MG63 (cell line): ENCODE measurements around the gene PRKCA. TPM values are rescaled to one million over a fixed set of nuclear protein-coding genes. Genes with fewer than 3 reads are reported as not detected.

ENCODE experiments used
- DNase-seq: peaks from one replicate; pipeline ENCODE4 v3.0.0-alpha.2; 2020
- H3K27me3 ChIP-seq: fragments of 250-450 bp; sonication (Bioruptor Pico); 2 replicates; pipeline ENCODE4 v1.5.1; 2020; ENCODE audit warnings: mild to moderate bottlenecking, moderate library complexity
- H3K36me3 ChIP-seq: fragments of 250-450 bp; sonication (Bioruptor Pico); 2 replicates; pipeline ENCODE4 v1.5.1; 2020; ENCODE audit warnings: mild to moderate bottlenecking, moderate library complexity
- H3K4me3 ChIP-seq: fragments of 250-450 bp; sonication (Bioruptor Pico); 2 replicates; pipeline ENCODE4 v1.5.1; 2020; ENCODE audit warnings: mild to moderate bottlenecking, moderate library complexity
- H3K9me3 ChIP-seq: fragments of 250-450 bp; sonication (Bioruptor Pico); 2 replicates; pipeline ENCODE4 v1.5.1; 2020; ENCODE audit warnings: mild to moderate bottlenecking, moderate library complexity
- total RNA-seq: library from RNA; depleted of rRNA; stranded (reverse); fragments of >200 nt; shearing (Covaris generic); gene quantifications from 2 replicates; pipeline ENCODE4 v1.2.3, GENCODE V29; 2014; ENCODE audit warnings: low replicate concordance; rRNA removed

The PRKCA gene
- total RNA-seq, 1 experiment from 2014 or later = 17.3 TPM

- Histone ChIP-seq H3K27me3 (peaks cover 6% of the 10 kb centered on the region), H3K4me3 (no peak overlapping the region), H3K9me3 (no peaks in the 10 kb centered on the region), H3K36me3 (no peaks in the 10 kb centered on the region)
- no peak for DNase-seq
Measured at GRCh38 chr17:66842959-66843358, 540.5 kb downstream of the PRKCA start.

GRCh38 chr17:66843627-66844026, 541.2 kb downstream of the PRKCA start:
- Histone ChIP-seq H3K27me3 (peaks cover 6% of the 10 kb centered on the region), H3K36me3 (no peaks in the 10 kb centered on the region), H3K9me3 (no peaks in the 10 kb centered on the region), H3K4me3 (no peak overlapping the region)
- DNase-seq = no peak

GRCh38 chr17:66847704-66848103, 545.3 kb downstream of the PRKCA start:
- Histone ChIP-seq H3K36me3 (no peaks in the 10 kb centered on the region), H3K4me3 (no peak overlapping the region), H3K9me3 (no peaks in the 10 kb centered on the region), H3K27me3 (peaks cover 12% of the 10 kb centered on the region)
- DNase-seq = no peak

GRCh38 chr17:66848496-66848895, 546.1 kb downstream of the PRKCA start:
- no peak overlapping the region for H3K4me3 ChIP-seq
- H3K9me3 ChIP-seq = no peaks in the 10 kb centered on the region
- peaks cover 14% of the 10 kb centered on the region for H3K27me3 ChIP-seq
- no peaks in the 10 kb centered on the region for H3K36me3 ChIP-seq
- DNase-seq = no peak

- DNase-seq = no peak
- Histone ChIP-seq H3K4me3 (no peak overlapping the region), H3K9me3 (no peaks in the 10 kb centered on the region), H3K36me3 (no peaks in the 10 kb centered on the region), H3K27me3 (peaks cover 12% of the 10 kb centered on the region)
Measured at GRCh38 chr17:66849032-66849655, 546.7 kb downstream of the PRKCA start.

GRCh38 chr17:66849851-66850580, 547.6 kb downstream of the PRKCA start:
- no peak overlapping the region for H3K4me3 ChIP-seq
- 0 out of 2 replicates have a peak, but pooled peaks cover 6% of the 10 kb centered on the region for H3K9me3 ChIP-seq
- peaks cover 11% of the 10 kb centered on the region for H3K27me3 ChIP-seq
- DNase-seq = no peak
- H3K36me3 ChIP-seq = no peaks in the 10 kb centered on the region

- H3K4me3 ChIP-seq = no peak overlapping the region
- no peaks in the 10 kb centered on the region for H3K36me3 ChIP-seq
- 0 out of 2 replicates have a peak, but pooled peaks cover 6% of the 10 kb centered on the region for H3K9me3 ChIP-seq
- DNase-seq = no peak
- peaks cover 11% of the 10 kb centered on the region for H3K27me3 ChIP-seq
Measured at GRCh38 chr17:66850692-66851091, 548.3 kb downstream of the PRKCA start.

GRCh38 chr17:66855204-66855603, 552.8 kb downstream of the PRKCA start:
- 0 out of 2 replicates have a peak, but pooled peaks cover 6% of the 10 kb centered on the region for H3K9me3 ChIP-seq
- no peak overlapping the region for H3K4me3 ChIP-seq
- H3K36me3 ChIP-seq = no peaks in the 10 kb centered on the region
- H3K27me3 ChIP-seq = peaks cover 13% of the 10 kb centered on the region; the same call in 1 of the 2 replicates
- DNase-seq = no peak

GRCh38 chr17:66858226-66859083, 556.0 kb downstream of the PRKCA start:
- no peak for DNase-seq
- H3K27me3 ChIP-seq = 0 out of 2 replicates have a peak, but pooled peaks cover 4% of the 10 kb centered on the region
- no peaks in the 10 kb centered on the region for H3K36me3 ChIP-seq
- H3K9me3 ChIP-seq = 0 out of 2 replicates have a peak, but pooled peaks cover 6% of the 10 kb centered on the region
- no peak overlapping the region for H3K4me3 ChIP-seq

GRCh38 chr17:66859353-66859752, 556.9 kb downstream of the PRKCA start:
- no peak for DNase-seq
- 0 out of 2 replicates have a peak, but pooled peaks cover 6% of the 10 kb centered on the region for H3K9me3 ChIP-seq
- peaks cover 4% of the 10 kb centered on the region; the same call in 1 of the 2 replicates for H3K27me3 ChIP-seq
- no peaks in the 10 kb centered on the region for H3K36me3 ChIP-seq
- H3K4me3 ChIP-seq = no peak overlapping the region

- no peak overlapping the region for H3K4me3 ChIP-seq
Measured at GRCh38 chr17:66860204-66860603, 557.8 kb downstream of the PRKCA start.

More at GRCh38 chr17:66860204-66860603, 557.8 kb downstream of the PRKCA start:
- Histone ChIP-seq H3K9me3 (no peaks in the 10 kb centered on the region), H3K36me3 (no peaks in the 10 kb centered on the region), H3K27me3 (peaks cover 4% of the 10 kb centered on the region; the same call in 1 of the 2 replicates)
- no peak for DNase-seq

Other genes with a start within 250 kb of the PRKCA start
- gene CEP112, start 110.5 kb upstream of the PRKCA start, total RNA-seq = 0.59 and 6.3 TPM in 2 replicates
- not detected in 2 replicates for gene APOH, start 73.2 kb upstream of the PRKCA start, total RNA-seq